GM12878 (cell line): ENCODE measurements around the gene HPS5. TPM values are rescaled to one million over a fixed set of nuclear protein-coding genes. Genes with fewer than 3 reads are reported as not detected.

Experiments
- ATAC-seq: fragments of 200-7000 bp; cut with Tn5 transposase; 3 replicates; pipeline ENCODE4 v1.9.1; 2020; ENCODE audit warnings: mild to moderate bottlenecking, moderate library complexity
- BruUV-seq: library from RNA; stranded (reverse); fragments of 400-500 nt; replicated peaks from 2 replicates; lab custom pipeline; 2021; lab: Mats Ljungman, UMichigan
- CTCF ChIA-PET: fragments of 300-600 bp; sonication (Branson Sonifier 250); formaldehyde crosslinking; extraction: SDS; loops from one replicate; lab custom pipeline; 2021; ENCODE audit warnings: inconsistent platforms; lab: Yijun Ruan, JAX
- POLR2A ChIA-PET: fragments of 350-600 bp; formaldehyde crosslinking; extraction: SDS; loops from one replicate; lab custom pipeline; 2021; ENCODE audit warnings: inconsistent platforms; lab: Charles Lee
- RAD21 ChIA-PET: fragments of 300-600 bp; sonication (Branson Sonifier 250); formaldehyde crosslinking; loops from one replicate; lab custom pipeline; 2023; ENCODE audit warnings: antibody characterized with exemption; ENCODE audit not compliant: unreplicated experiment; lab: Charles Lee
- SMC1A ChIA-PET: fragments of 300-600 bp; sonication (Branson Sonifier 250); formaldehyde crosslinking; loops from one replicate; lab custom pipeline; 2023; ENCODE audit not compliant: unreplicated experiment, uncharacterized antibody; lab: Charles Lee
- DNase-seq: peaks from one replicate; pipeline ENCODE4 v3.0.0-alpha.2; 2011; ENCODE audit warnings: low read depth, low spot score
- FAIRE-seq: peaks from 3 replicates; lab custom pipeline; 2011; peaks lifted over from hg19 to GRCh38; lab: Jason Lieb, UNC
- H2AFZ ChIP-seq: 2 replicates; pipeline ENCODE4 v1.6.0; 2011; ENCODE audit warnings: low read depth, low read length, control low read depth; ENCODE audit not compliant: control insufficient read depth
- H3K27ac ChIP-seq: 2 replicates; pipeline ENCODE4 v1.5.1; 2011; ENCODE audit warnings: control low read depth; ENCODE audit not compliant: control insufficient read depth, insufficient read depth
- H3K27me3 ChIP-seq, 2 experiments: replicated peaks in 1 of 2; 2 replicates each; pipeline versions ENCODE4 v1.6.0 to v1.6.1; 2011; ENCODE audit warnings: low read length in 1 of 2; ENCODE audit not compliant: control insufficient read depth in 2 of 2, insufficient read depth in 2 of 2
- H3K36me3 ChIP-seq, 2 experiments: 2 replicates each; pipeline ENCODE4 v1.5.1; 2011; ENCODE audit warnings: low read length in 1 of 2; ENCODE audit not compliant: control insufficient read depth in 2 of 2, insufficient read depth in 2 of 2
- H3K4me1 ChIP-seq: 2 replicates; pipeline ENCODE4 v1.6.1; 2011; ENCODE audit warnings: mild to moderate bottlenecking, low read length, moderate library complexity, mixed read lengths; ENCODE audit not compliant: control insufficient read depth, insufficient read depth
- H3K4me2 ChIP-seq: 2 replicates; pipeline ENCODE4 v1.6.0; 2011; ENCODE audit warnings: control low read depth; ENCODE audit not compliant: control insufficient read depth, insufficient read depth
- H3K4me3 ChIP-seq: fragments of 200-600 bp; sonication (generic); 2 replicates; pipeline ENCODE4 v1.5.1; 2016
- H3K79me2 ChIP-seq: 2 replicates; pipeline ENCODE4 v1.6.0; 2011; ENCODE audit warnings: low read length; ENCODE audit not compliant: control insufficient read depth, insufficient read depth
- H3K9ac ChIP-seq: 2 replicates; pipeline ENCODE4 v1.8.0; 2011; ENCODE audit warnings: low read length, control low read depth, mixed read lengths; ENCODE audit not compliant: control insufficient read depth, insufficient read depth
- H3K9me3 ChIP-seq: replicated peaks from 3 replicates; pipeline ENCODE4 v1.5.1; 2011; ENCODE audit warnings: mild to moderate bottlenecking, low read length; ENCODE audit not compliant: control insufficient read depth, insufficient read depth
- H4K20me1 ChIP-seq: 2 replicates; pipeline ENCODE4 v1.6.0; 2011; ENCODE audit not compliant: control insufficient read depth, insufficient read depth
- NFYA ChIP-seq: IDR thresholded peaks from 2 replicates; pipeline ENCODE4 v1.6.1; 2011; ENCODE audit warnings: low read depth, mild to moderate bottlenecking, low read length, improper control_type of control experiment, borderline replicate concordance
- RELA ChIP-seq: fragments of 450-650 bp; IDR thresholded peaks from 2 replicates; pipeline ENCODE4 v1.8.0; 2014; ENCODE audit warnings: borderline replicate concordance; ENCODE audit not compliant: partially characterized antibody
- SMC3 ChIP-seq: IDR thresholded peaks from 2 replicates; pipeline ENCODE4 v1.6.1; 2011; ENCODE audit warnings: low read length, improper control_type of control experiment, borderline replicate concordance
- ZNF207 ChIP-seq: fragments of 450-650 bp; IDR thresholded peaks from 2 replicates; pipeline ENCODE4 v1.6.1; 2014; ENCODE audit warnings: antibody characterized with exemption, mild to moderate bottlenecking, borderline replicate concordance
- WGBS: methylation state at CpG from one replicate; pipeline ENCODE4 v1.1.6; 2016; ENCODE audit warnings: low lambda C conversion rate; ENCODE audit not compliant: insufficient replicate concordance, insufficient coverage; ENCODE audit errors: missing lambda C conversion rate; 5-methylcytosine and 5-hydroxymethylcytosine counted together
- in situ Hi-C: fragments of 300-500 bp; cut with MboI; formaldehyde crosslinking; loops from 9 replicates; pipeline ENCODE4 v1.14.3; 2018; ENCODE audit warnings: mixed read lengths
- intact Hi-C: fragments of 100-400 bp; cut with micrococcal nuclease; formaldehyde crosslinking; loops from one replicate; pipeline ENCODE4 v1.14.2; 2022; ENCODE audit not compliant: unreplicated experiment
- polyA plus RNA-seq, 11 experiments: library from polyadenylated mRNA; depleted of rRNA in 4 of 11; unstranded in 6 of 11; stranded (reverse) in 5 of 11; fragments of >200 nt; fragmentation: Nextera tagmentation in 4 of 11; fragmentation: Illumina TruSeq in 1 of 11; extraction: Ambion mirVana in 4 of 11; extraction: Trizol in 1 of 11; gene quantifications; 1 replicate in 1 of 11; 2 replicates in 10 of 11; pipeline versions ENCODE4 v1.2.1 to v1.2.3, GENCODE V29; 2011 to 2016; ENCODE audit warnings: inconsistent platforms in 2 of 11, missing spikeins in 2 of 11, low read depth in 1 of 11
- total RNA-seq, 4 experiments: library from RNA; depleted of rRNA in 3 of 4; stranded (reverse); fragments of >200 nt in 3 of 4; fragmentation: Illumina TruSeq in 1 of 4; extraction: Trizol in 1 of 4; gene quantifications; 2 replicates each; pipeline versions ENCODE4 v1.2.1 to v1.2.3, GENCODE V29; 2013 to 2021

The HPS5 gene
- total and polyA plus RNA-seq, 10 of the 15 experiments (the other 5 are each of a cell fraction or from before 2014, with no cell fraction given): 11.9 to 32.6 (median 23.5) TPM

GRCh38 chr11:18243783-18244362 lies 78.1 kb downstream of the HPS5 start (continued):
- TF ChIP-seq SMC3: peak; percentile 85

GRCh38 chr11:18239655-18240054 lies 82.3 kb downstream of the HPS5 start:
- no peak overlapping the region for H3K4me3 ChIP-seq
- ChIA-PET POLR2A (no interaction called here), RAD21 (no interaction called here), SMC1A (interaction anchor here (0.6 kb wide), 1 partner anchor 1092 kb away, joined by 3 read pairs; no protein-coding TSS in a partner anchor), CTCF (interaction anchor here (0.7 to 0.9 kb wide), 3 partner anchors 41 to 248 kb away, joined by 3 read pairs; no protein-coding TSS in a partner anchor)
- no peak overlapping the region for H3K4me2 ChIP-seq
- no peaks in the 10 kb centered on the region for H3K36me3 ChIP-seq
- TF ChIP-seq RELA: no peak
- no peak for TF ChIP-seq NFYA
- no peak for TF ChIP-seq ZNF207
- no peaks in the 10 kb centered on the region for H3K27me3 ChIP-seq
- FAIRE-seq (no peak), ATAC-seq (no peak), DNase-seq (no peak)
- no peak overlapping the region for H3K9ac ChIP-seq
- 0% methylated on average over 1 of the region's 1 CpG for WGBS
- H3K4me1 ChIP-seq: peaks cover 5% of the 10 kb centered on the region; the same call in 1 of the 2 replicates
- no peaks in the 10 kb centered on the region for H4K20me1 ChIP-seq
- no peak overlapping the region for H3K27ac ChIP-seq
- H3K9me3 ChIP-seq: no peaks in the 10 kb centered on the region
- no peak overlapping the region for H2AFZ ChIP-seq
- intact Hi-C loops: loop anchor here (10.0 kb wide), 3 partner anchors 285 to 485 kb away; partner anchors contain the start of genes IGSF22 and TSG101
- BruUV-seq: no TSS peak
- in situ Hi-C loops: loop anchor here (5.0 kb wide), 1 partner anchor 158 kb away; no protein-coding TSS in a partner anchor
- H3K79me2 ChIP-seq: no peaks in the 10 kb centered on the region
